ENCODE results near the gene PSME3.

Gene PSME3

DNA sequence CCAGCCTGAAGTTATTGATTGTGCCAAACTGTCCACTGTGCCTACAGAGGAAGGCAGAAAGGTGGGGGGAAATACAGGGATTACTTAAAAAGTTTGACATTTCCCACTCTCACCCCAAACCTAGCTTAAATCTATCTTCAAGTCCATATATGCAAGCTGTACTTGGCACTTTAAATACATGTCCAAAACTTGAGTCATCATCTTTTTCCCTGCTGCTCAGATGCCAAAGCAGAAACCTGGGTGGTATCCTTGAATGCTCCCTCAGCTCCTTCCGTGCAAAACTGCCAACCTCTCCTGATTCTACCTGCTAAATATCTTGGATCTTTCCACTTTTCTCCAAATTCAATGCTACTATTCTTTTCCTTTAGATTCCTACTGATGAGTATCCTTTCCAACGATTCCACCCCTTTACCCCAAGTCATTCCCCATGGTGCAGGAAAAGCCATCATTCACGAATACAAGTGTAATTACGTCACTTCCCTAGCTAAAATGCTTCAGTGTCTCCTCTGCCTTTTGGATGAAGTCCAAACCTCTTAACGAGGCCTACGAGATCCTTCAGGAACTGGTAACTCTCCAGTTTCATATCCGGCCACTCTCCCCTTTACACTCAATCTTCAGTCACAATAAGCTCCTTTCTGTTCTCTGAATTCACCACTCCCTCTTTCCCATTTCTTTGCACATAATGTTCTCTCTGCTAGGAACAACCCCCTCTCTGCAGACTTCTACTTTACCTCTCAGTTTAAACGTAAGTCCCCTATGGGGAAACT, 18.4 kb upstream of the PSME3 start:
- intact Hi-C loops (cut with DNase I) = no loop called here
- no peak for DNase-seq

DNA sequence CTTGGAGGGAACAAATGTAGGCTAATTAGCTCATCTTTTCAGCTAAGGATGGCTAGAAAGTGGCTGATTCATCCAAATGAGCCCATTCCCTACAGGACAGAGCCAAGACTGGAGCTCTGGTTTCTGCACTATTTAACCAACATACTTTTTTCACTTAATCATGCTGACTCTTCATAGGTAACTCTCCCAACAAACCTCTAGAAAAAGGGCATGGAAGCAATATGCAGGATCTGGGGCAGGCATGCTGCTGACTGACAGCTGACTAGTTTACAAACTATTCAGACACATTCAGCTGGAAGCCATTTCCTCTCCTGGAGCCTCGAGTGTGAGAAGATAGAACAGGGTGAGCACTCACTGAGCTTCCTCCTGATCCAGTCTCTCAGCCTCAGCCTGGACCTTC, 15.3 kb upstream of the PSME3 start:
- intact Hi-C loops (cut with DNase I) = no loop called here
- no peak for DNase-seq

GRCh38 chr17:42818379-42818778, 14.8 kb upstream of the PSME3 start:
- intact Hi-C loops (cut with DNase I) = no loop called here
- DNase-seq = no peak

DNA sequence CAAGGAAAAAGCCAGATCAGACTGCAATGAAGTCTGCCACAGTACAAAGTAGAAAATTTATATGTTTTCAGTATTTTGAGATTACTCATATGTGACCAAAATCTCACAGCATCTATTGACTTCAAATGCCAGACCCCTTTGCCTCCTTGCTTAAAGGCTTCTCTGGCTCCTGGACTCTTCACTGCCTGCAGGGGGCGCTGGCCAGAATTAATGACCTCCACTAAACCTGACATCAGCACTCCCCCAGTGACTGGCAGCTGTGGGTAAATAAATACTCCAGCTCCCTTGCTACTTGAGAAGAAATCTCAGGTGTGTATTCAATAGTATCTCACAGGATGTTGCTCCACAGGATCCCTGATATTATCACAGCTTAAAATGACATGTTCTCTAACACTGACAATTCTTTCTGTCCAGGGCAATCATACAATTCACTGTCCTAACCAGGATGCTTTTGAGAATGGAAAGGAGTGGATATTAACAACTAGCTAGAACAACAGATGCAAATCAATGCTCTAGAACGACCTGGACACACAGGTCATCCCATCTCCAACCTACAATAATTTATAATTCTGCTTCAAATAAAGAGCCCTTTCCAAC, 13.2 kb upstream of the PSME3 start:
- intact Hi-C loops (cut with DNase I) = loop anchor here (10.0 kb wide), 1 partner anchor 95 kb away; no protein-coding TSS in a partner anchor
- DNase-seq = no peak

- intact Hi-C loops (cut with DNase I) = loop anchor here (10.0 kb wide), 1 partner anchor 96 kb away; no protein-coding TSS in a partner anchor
- no peak for DNase-seq
Observed at GRCh38 chr17:42821176-42821575, 12.0 kb upstream of the PSME3 start.

- DNase-seq = no peak
- intact Hi-C loops (cut with DNase I) = loop anchor here (10.0 kb wide), 1 partner anchor 103 kb away; no protein-coding TSS in a partner anchor
Observed at GRCh38 chr17:42827472-42827871, 5.7 kb upstream of the PSME3 start.

DNA sequence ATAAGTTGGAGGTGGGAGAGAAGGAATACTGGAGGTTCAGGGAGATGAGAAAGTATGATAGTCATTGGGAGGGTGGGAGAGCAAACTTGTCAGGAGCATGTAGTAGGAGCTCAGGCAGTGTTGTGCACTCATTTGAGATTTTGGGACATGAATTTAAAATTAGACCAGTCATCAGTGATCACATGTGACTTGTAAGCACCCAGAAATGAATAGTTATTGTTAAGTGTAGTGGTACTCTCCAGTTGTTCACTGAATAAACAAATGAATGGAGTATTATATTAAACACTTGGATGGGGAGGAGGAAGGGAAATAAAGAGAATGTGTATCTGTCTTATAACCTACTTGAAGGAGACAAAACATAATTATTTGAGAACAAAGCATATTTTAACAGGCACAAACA, 2.2 kb upstream of the PSME3 start:
- DNase-seq = no peak
- intact Hi-C loops (cut with DNase I) = no loop called here

DNA sequence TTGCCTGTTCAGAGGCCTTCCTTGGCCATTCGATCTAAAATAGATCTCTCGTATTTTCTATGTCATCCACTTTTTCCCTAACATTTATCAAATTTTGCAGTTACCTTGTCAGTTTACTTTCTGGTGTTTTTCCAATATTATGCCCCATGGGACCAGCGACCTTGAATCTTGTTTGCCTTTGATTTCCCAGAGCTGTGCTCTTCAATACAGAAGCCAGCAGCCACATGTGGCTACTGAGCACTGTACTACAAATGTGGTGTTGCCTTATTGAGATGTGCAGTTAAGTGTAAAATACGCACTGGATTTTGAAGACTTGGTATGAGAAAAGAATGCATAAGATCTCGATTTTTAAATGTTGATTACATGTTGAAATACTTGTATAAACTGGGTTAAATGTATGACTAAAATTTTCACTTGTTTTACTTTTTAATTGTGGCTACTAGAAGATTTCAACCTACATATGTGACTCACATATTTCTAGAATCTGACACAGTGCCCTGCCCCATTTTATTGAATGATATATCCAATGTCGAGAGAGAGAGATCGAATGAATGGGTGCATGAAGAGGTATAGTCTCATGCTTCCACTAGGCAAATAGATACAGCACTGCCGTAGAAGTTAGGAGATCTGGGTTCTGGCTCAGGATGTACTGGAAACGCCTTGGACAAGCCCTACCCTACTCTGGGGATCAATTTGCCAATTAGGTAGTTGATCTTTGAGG, 824 bp upstream of the PSME3 start:
- intact Hi-C loops (cut with DNase I) = no loop called here
- no peak for DNase-seq

- no peak for DNase-seq
- intact Hi-C loops (cut with DNase I) = no loop called here
Observed at GRCh38 chr17:42833767-42834422, 698 bp downstream of the PSME3 start.

DNA sequence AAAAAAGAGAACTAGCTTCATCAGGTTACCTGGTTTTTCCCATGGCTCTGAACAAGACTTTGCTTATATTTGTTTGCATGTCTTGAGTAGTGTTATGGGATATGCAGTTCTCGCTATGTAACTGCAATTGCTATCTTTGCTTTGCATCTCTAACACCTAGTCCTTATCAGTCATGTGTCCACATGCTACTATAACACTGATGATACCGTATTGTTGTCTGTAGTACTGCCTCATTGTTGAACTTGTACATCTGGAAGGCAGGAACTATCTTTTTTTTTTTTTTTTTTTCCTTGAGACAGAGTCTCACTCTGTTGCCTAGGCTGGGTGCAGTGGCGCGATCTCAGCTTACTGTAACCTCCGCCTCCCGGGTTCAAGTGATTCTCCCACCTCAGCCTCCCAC, 2.5 kb downstream of the PSME3 start:
- intact Hi-C loops (cut with DNase I) = no loop called here
- DNase-seq = no peak

GRCh38 chr17:42841975-42842685, 8.9 kb downstream of the PSME3 start:
- no peak for DNase-seq
- intact Hi-C loops (cut with DNase I) = loop anchor here (2.0 to 5.0 kb wide), 2 partner anchors 95 to 155 kb away; partner anchors contain the start of gene RPL27

GRCh38 chr17:42843358-42843934, 10.2 kb downstream of the PSME3 start:
- peak in 2 of 10 donors; percentile 26 to 45 for DNase-seq
- intact Hi-C loops (cut with DNase I) = loop anchor here (2.0 to 5.0 kb wide), 2 partner anchors 93 to 154 kb away; partner anchors contain the start of gene RPL27

- DNase-seq = no peak
- intact Hi-C loops (cut with DNase I) = loop anchor here (5.0 kb wide), 1 partner anchor 153 kb away; the partner anchor contains the start of gene RPL27
Observed at GRCh38 chr17:42844271-42844670, 11.1 kb downstream of the PSME3 start, which contains the start of gene AOC2. TSS of gene AOC2 (plus strand) at chr17:42844580. CDS start at chr17:42844627, 47 bp downstream.

GRCh38 chr17:42844761-42845555, 11.8 kb downstream of the PSME3 start:
- DNase-seq = no peak

DNA sequence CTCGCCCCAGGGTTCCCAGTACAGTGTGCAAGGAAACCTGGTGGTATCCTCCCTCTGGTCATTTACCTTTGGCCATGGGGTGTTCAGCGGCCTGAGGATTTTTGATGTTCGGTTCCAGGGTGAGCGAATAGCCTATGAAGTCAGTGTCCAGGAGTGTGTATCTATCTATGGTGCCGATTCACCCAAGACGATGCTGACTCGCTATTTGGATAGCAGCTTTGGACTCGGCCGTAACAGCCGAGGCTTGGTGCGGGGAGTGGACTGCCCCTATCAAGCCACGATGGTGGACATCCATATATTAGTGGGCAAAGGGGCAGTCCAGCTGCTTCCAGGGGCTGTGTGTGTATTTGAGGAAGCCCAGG, 12.3 kb downstream of the PSME3 start:
- DNase-seq = no peak
- intact Hi-C loops (cut with DNase I) = no loop called here

More at GRCh38 chr17:42844761-42845555, 11.8 kb downstream of the PSME3 start:
- intact Hi-C loops (cut with DNase I) = loop anchor here (5.0 kb wide), 1 partner anchor 152 kb away; the partner anchor contains the start of gene RPL27

DNA sequence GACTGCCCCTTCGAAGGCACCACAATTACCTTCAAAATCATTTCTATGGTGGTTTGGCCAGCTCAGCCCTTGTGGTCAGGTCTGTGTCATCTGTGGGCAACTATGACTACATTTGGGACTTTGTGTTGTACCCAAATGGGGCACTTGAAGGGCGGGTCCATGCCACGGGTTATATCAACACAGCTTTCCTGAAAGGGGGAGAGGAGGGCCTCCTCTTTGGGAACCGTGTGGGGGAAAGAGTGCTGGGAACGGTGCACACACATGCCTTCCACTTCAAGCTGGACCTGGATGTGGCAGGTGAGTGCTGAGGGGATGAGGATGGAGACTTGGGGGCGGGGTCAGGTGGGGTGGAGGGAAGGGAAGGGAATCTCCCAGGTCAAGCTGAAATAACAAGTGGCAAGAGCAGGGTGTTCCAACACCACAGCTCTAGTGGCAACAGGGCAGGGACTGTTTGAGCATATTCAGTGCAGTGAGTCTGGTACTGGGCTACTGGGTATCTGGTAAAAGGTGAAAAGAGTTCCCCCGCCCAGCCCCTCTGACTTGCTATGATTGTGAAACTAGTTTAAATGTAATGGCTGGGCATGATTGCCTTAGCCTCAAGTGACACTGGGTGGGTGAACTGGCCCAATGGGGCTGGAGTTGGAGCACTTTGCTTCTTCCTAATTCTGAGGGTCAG, 12.9 kb downstream of the PSME3 start:
- no peak for DNase-seq
- intact Hi-C loops (cut with DNase I) = no loop called here

- intact Hi-C loops (cut with DNase I) = no loop called here
- no peak for DNase-seq
Observed at GRCh38 chr17:42846594-42847280, 13.5 kb downstream of the PSME3 start.

GRCh38 chr17:42848093-42848492, 14.9 kb downstream of the PSME3 start:
- intact Hi-C loops (cut with DNase I) = no loop called here
- DNase-seq = no peak
